ENCODE measurements around the gene ANKRD29. TPM values are rescaled to one million over a fixed set of nuclear protein-coding genes. Genes with fewer than 3 reads are reported as not detected.
"Not testable (repeated sequence)": the region's sequence is repeated elsewhere in the genome, so short reads cannot be mapped to it uniquely, and the experiment has no call there.

ANKRD29 gene
- total and polyA plus RNA-seq, 5 donors from 2014 or later, result 0.45 TPM; not detected in 4

- ATAC-seq (ENCODE audit: low read depth in 2 of 2), result no peak
- H3K9me3 ChIP-seq (ENCODE audit: control insufficient read depth in 2 of 2, low read length in 2 of 2), result no peaks in the 10 kb centered on the region
- H3K27ac ChIP-seq (ENCODE audit: insufficient read depth, low read length, poor library complexity, severe bottlenecking), result no peak overlapping the region
- H3K27ac Mint-ChIP-seq, result no peak overlapping the region
- peaks cover 4% of the 10 kb centered on the region for H3K27me3 ChIP-seq (ENCODE audit: control insufficient read depth, insufficient read depth, low read length)
- H3K4me3 ChIP-seq (ENCODE audit: low read depth, low read length), result no peak overlapping the region
- H3K27me3 Mint-ChIP-seq, result peaks cover 44% of the 10 kb centered on the region
- no peaks in the 10 kb centered on the region for H3K36me3 ChIP-seq (ENCODE audit: control insufficient read depth, insufficient read depth, low read length)
- H3K4me1 ChIP-seq (ENCODE audit: control insufficient read depth, insufficient read depth, low read length, poor library complexity, severe bottlenecking), result no peaks in the 10 kb centered on the region
- no peak overlapping the region for H3K4me3 Mint-ChIP-seq
- DNase-seq, result no peak
- H3K9me3 Mint-ChIP-seq, result peaks cover 0 to 3% (median 0%) of the 10 kb centered on the region in 7 donors
- peaks cover 0 to 2% (median 0%) of the 10 kb centered on the region in 4 donors for H3K4me1 Mint-ChIP-seq
- no peaks in the 10 kb centered on the region for H3K36me3 Mint-ChIP-seq
Measured at GRCh38 chr18:23640052-23640451, 22.7 kb downstream of the ANKRD29 start.

- H3K27me3 ChIP-seq (ENCODE audit: control insufficient read depth, insufficient read depth, low read length); H3K27ac ChIP-seq (ENCODE audit: insufficient read depth, low read length, poor library complexity, severe bottlenecking); H3K4me3 Mint-ChIP-seq; DNase-seq; H3K4me1 Mint-ChIP-seq; H3K36me3 ChIP-seq (ENCODE audit: control insufficient read depth, insufficient read depth, low read length); H3K9me3 ChIP-seq (ENCODE audit: control insufficient read depth in 2 of 2, low read length in 2 of 2); H3K4me3 ChIP-seq (ENCODE audit: low read depth, low read length); ATAC-seq (ENCODE audit: low read depth in 2 of 2); H3K27ac Mint-ChIP-seq; H3K9me3 Mint-ChIP-seq; H3K4me1 ChIP-seq (ENCODE audit: control insufficient read depth, insufficient read depth, low read length, poor library complexity, severe bottlenecking); H3K36me3 Mint-ChIP-seq: not testable (repeated sequence)
- H3K27me3 Mint-ChIP-seq, result peaks cover 31% of the 10 kb centered on the region
Measured at GRCh38 chr18:23636433-23636832, 26.3 kb downstream of the ANKRD29 start.

DNA sequence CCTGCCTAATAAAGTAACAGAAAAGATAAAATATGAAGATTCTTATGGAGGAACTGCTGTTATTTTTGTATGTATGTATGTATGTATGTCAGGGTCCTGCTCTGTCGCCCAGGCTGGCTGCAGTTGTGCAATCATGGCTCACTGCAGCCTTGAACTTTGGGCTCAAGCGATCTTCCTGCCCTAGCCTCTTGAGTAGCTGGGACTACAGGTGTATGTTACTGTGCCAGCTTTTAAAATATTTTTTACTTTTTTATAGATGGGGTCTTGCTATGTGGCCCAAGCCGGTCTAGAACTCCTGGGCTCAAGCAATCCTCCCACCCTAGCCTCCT is 26.7 kb downstream of the ANKRD29 start:
- no peaks in the 10 kb centered on the region for H3K4me1 ChIP-seq (ENCODE audit: control insufficient read depth, insufficient read depth, low read length, poor library complexity, severe bottlenecking)
- no peaks in the 10 kb centered on the region for H3K27me3 ChIP-seq (ENCODE audit: control insufficient read depth, insufficient read depth, low read length)
- no peak overlapping the region for H3K4me3 ChIP-seq (ENCODE audit: low read depth, low read length)
- H3K27ac ChIP-seq (ENCODE audit: insufficient read depth, low read length, poor library complexity, severe bottlenecking), result no peak overlapping the region
- H3K27ac Mint-ChIP-seq, result no peak overlapping the region
- H3K9me3 Mint-ChIP-seq, result peaks cover 0 to 3% (median 0%) of the 10 kb centered on the region in 7 donors
- peaks cover 0 to 2% (median 0%) of the 10 kb centered on the region in 4 donors for H3K4me1 Mint-ChIP-seq
- H3K9me3 ChIP-seq (ENCODE audit: control insufficient read depth in 2 of 2, low read length in 2 of 2), result no peaks in the 10 kb centered on the region
- peaks cover 31% of the 10 kb centered on the region for H3K27me3 Mint-ChIP-seq
- H3K36me3 ChIP-seq (ENCODE audit: control insufficient read depth, insufficient read depth, low read length), result no peaks in the 10 kb centered on the region
- no peak overlapping the region for H3K4me3 Mint-ChIP-seq
- H3K36me3 Mint-ChIP-seq, result no peaks in the 10 kb centered on the region
- no peak for ATAC-seq (ENCODE audit: low read depth in 2 of 2)
- no peak for DNase-seq

GRCh38 chr18:23635283-23636070 is 27.2 kb downstream of the ANKRD29 start:
- no peak overlapping the region for H3K27ac ChIP-seq (ENCODE audit: insufficient read depth, low read length, poor library complexity, severe bottlenecking)
- H3K36me3 ChIP-seq (ENCODE audit: control insufficient read depth, insufficient read depth, low read length), result no peaks in the 10 kb centered on the region
- ATAC-seq (ENCODE audit: low read depth in 2 of 2) (no peak), DNase-seq (no peak)
- Mint-ChIP-seq H3K4me1 (peaks cover 0 to 2% (median 0%) of the 10 kb centered on the region in 4 donors), H3K4me3 (no peak overlapping the region), H3K36me3 (no peaks in the 10 kb centered on the region), H3K27ac (peak overlapping the region in 1 of 3 donors; percentile 33), H3K9me3 (peaks cover 0 to 3% (median 0%) of the 10 kb centered on the region in 7 donors), H3K27me3 (peaks cover 31% of the 10 kb centered on the region)
- H3K27me3 ChIP-seq (ENCODE audit: control insufficient read depth, insufficient read depth, low read length), result no peaks in the 10 kb centered on the region
- no peak overlapping the region for H3K4me3 ChIP-seq (ENCODE audit: low read depth, low read length)
- H3K4me1 ChIP-seq (ENCODE audit: control insufficient read depth, insufficient read depth, low read length, poor library complexity, severe bottlenecking), result no peaks in the 10 kb centered on the region
- no peaks in the 10 kb centered on the region for H3K9me3 ChIP-seq (ENCODE audit: control insufficient read depth in 2 of 2, low read length in 2 of 2)

DNA sequence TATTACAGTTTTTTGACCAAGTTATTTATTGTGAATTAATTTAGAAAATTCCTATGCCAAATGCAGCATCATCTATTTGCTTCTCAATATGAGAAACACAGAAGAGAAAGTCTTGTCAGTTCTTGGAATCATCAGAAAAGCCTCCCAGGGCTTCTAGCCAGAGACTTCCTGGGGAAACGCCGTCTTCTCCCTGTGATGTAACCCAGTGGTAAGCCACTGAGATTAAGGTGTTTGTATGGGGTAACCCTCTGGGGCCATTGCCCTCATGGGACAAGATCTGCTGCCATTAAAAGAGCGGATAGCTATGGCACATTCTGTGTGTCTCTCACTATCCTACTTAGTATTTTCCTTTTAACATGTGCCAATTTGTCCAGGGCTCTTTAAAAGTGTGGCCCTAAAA is 28.0 kb downstream of the ANKRD29 start:
- H3K27me3 ChIP-seq (ENCODE audit: control insufficient read depth, insufficient read depth, low read length), result no peaks in the 10 kb centered on the region
- Mint-ChIP-seq H3K27me3 (peaks cover 29% of the 10 kb centered on the region), H3K4me3 (no peak overlapping the region), H3K27ac (no peak overlapping the region), H3K9me3 (peaks cover 0 to 3% (median 0%) of the 10 kb centered on the region in 7 donors), H3K36me3 (no peaks in the 10 kb centered on the region), H3K4me1 (peaks cover 0 to 2% (median 0%) of the 10 kb centered on the region in 4 donors)
- H3K4me3 ChIP-seq (ENCODE audit: low read depth, low read length), result no peak overlapping the region
- no peaks in the 10 kb centered on the region for H3K4me1 ChIP-seq (ENCODE audit: control insufficient read depth, insufficient read depth, low read length, poor library complexity, severe bottlenecking)
- no peak overlapping the region for H3K27ac ChIP-seq (ENCODE audit: insufficient read depth, low read length, poor library complexity, severe bottlenecking)
- H3K36me3 ChIP-seq (ENCODE audit: control insufficient read depth, insufficient read depth, low read length), result no peaks in the 10 kb centered on the region
- ATAC-seq (ENCODE audit: low read depth in 2 of 2), result no peak
- no peaks in the 10 kb centered on the region for H3K9me3 ChIP-seq (ENCODE audit: control insufficient read depth in 2 of 2, low read length in 2 of 2)
- DNase-seq, result no peak

DNA sequence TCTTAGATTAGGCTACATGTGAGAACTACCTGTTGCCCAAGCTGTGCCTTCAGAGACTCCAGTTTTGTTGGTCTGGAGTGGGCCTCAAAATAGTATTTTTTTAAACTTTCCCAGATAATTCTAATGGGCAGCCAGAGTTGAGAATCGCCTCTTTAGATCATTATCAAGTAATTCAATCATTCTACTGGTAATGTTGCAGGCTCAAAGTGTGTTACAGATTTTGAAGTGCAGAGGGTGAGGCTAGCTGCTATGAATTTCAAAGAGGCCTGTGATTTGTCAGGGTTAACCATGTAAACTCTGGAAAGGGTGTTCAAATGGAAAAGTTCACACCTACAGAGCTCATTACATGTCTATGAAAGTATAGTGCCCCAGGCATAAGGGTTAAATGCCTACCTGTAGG is 30.1 kb downstream of the ANKRD29 start:
- Histone ChIP-seq H3K27me3 (ENCODE audit: control insufficient read depth, insufficient read depth, low read length) (no peaks in the 10 kb centered on the region), H3K27ac (ENCODE audit: insufficient read depth, low read length, poor library complexity, severe bottlenecking) (no peak overlapping the region), H3K36me3 (ENCODE audit: control insufficient read depth, insufficient read depth, low read length) (no peaks in the 10 kb centered on the region), H3K9me3 (ENCODE audit: control insufficient read depth in 2 of 2, low read length in 2 of 2) (no peaks in the 10 kb centered on the region), H3K4me1 (ENCODE audit: control insufficient read depth, insufficient read depth, low read length, poor library complexity, severe bottlenecking) (no peaks in the 10 kb centered on the region), H3K4me3 (ENCODE audit: low read depth, low read length) (no peak overlapping the region)
- Mint-ChIP-seq H3K27me3 (peaks cover 15% of the 10 kb centered on the region), H3K9me3 (no peaks in the 10 kb centered on the region), H3K36me3 (no peaks in the 10 kb centered on the region), H3K4me1 (peaks cover 0 to 2% (median 0%) of the 10 kb centered on the region in 4 donors), H3K4me3 (no peak overlapping the region), H3K27ac (no peak overlapping the region)
- ATAC-seq (ENCODE audit: low read depth in 2 of 2), result no peak
- no peak for DNase-seq

GRCh38 chr18:23631746-23632145 is 31.0 kb downstream of the ANKRD29 start:
- Mint-ChIP-seq H3K36me3 (no peaks in the 10 kb centered on the region), H3K9me3 (no peaks in the 10 kb centered on the region), H3K4me3 (no peak overlapping the region), H3K27me3 (peaks cover 12% of the 10 kb centered on the region), H3K27ac (no peak overlapping the region), H3K4me1 (peaks cover 0 to 2% (median 0%) of the 10 kb centered on the region in 4 donors)
- Histone ChIP-seq H3K4me3 (ENCODE audit: low read depth, low read length) (no peak overlapping the region), H3K27ac (ENCODE audit: insufficient read depth, low read length, poor library complexity, severe bottlenecking) (no peak overlapping the region), H3K27me3 (ENCODE audit: control insufficient read depth, insufficient read depth, low read length) (no peaks in the 10 kb centered on the region), H3K9me3 (ENCODE audit: control insufficient read depth in 2 of 2, low read length in 2 of 2) (no peaks in the 10 kb centered on the region), H3K36me3 (ENCODE audit: control insufficient read depth, insufficient read depth, low read length) (no peaks in the 10 kb centered on the region), H3K4me1 (ENCODE audit: control insufficient read depth, insufficient read depth, low read length, poor library complexity, severe bottlenecking) (no peaks in the 10 kb centered on the region)
- ATAC-seq (ENCODE audit: low read depth in 2 of 2) (no peak), DNase-seq (no peak)

GRCh38 chr18:23631312-23631711 is 31.4 kb downstream of the ANKRD29 start:
- DNase-seq (no peak), ATAC-seq (ENCODE audit: low read depth in 2 of 2) (no peak)
- no peak overlapping the region for H3K27ac Mint-ChIP-seq
- H3K4me1 Mint-ChIP-seq, result peaks cover 0 to 6% (median 2%) of the 10 kb centered on the region in 4 donors
- no peak overlapping the region for H3K4me3 ChIP-seq (ENCODE audit: low read depth, low read length)
- no peaks in the 10 kb centered on the region for H3K36me3 Mint-ChIP-seq
- H3K27ac ChIP-seq (ENCODE audit: insufficient read depth, low read length, poor library complexity, severe bottlenecking), result no peak overlapping the region
- no peaks in the 10 kb centered on the region for H3K9me3 ChIP-seq (ENCODE audit: control insufficient read depth in 2 of 2, low read length in 2 of 2)
- no peaks in the 10 kb centered on the region for H3K36me3 ChIP-seq (ENCODE audit: control insufficient read depth, insufficient read depth, low read length)
- no peaks in the 10 kb centered on the region for H3K9me3 Mint-ChIP-seq
- H3K27me3 Mint-ChIP-seq, result peaks cover 12% of the 10 kb centered on the region
- H3K4me1 ChIP-seq (ENCODE audit: control insufficient read depth, insufficient read depth, low read length, poor library complexity, severe bottlenecking), result no peaks in the 10 kb centered on the region
- H3K4me3 Mint-ChIP-seq, result no peak overlapping the region
- no peaks in the 10 kb centered on the region for H3K27me3 ChIP-seq (ENCODE audit: control insufficient read depth, insufficient read depth, low read length)

All from CD4-positive, CD25-positive, alpha-beta regulatory T cell (primary cell).